Natural killer cell (primary cell): ENCODE measurements around the gene EPHA7. TPM values are rescaled to one million over a fixed set of nuclear protein-coding genes. Genes with fewer than 3 reads are reported as not detected.

Experiments used
- ATAC-seq, 3 donors: fragments of 150-1000 bp in 2 of 3; fragments of 200-7000 bp in 1 of 3; cut with Tn5 transposase; 1 replicate in 1 of 3; 2 replicates in 2 of 3; pipeline ENCODE4 v1.10.0; 2021; ENCODE audit warnings: mild to moderate bottlenecking in 2 of 3, moderate library complexity in 2 of 3
- DNase-seq, 2 donors: peaks; one replicate each; pipeline versions ENCODE4 v3.0.0 to v3.0.0-alpha.2; 2013 to 2021; ENCODE audit warnings: mixed read lengths in 1 of 2
- H3K27ac ChIP-seq: one replicate; pipeline ENCODE4 v1.5.1; 2013; ENCODE audit warnings: mild to moderate bottlenecking, low read length
- H3K27me3 ChIP-seq: one replicate; pipeline ENCODE4 v1.6.1; 2013; ENCODE audit warnings: low read length; ENCODE audit not compliant: control insufficient read depth, insufficient read depth
- H3K36me3 ChIP-seq: one replicate; pipeline ENCODE4 v1.6.1; 2013; ENCODE audit warnings: low read length; ENCODE audit not compliant: control insufficient read depth, insufficient read depth
- H3K4me1 ChIP-seq: one replicate; pipeline ENCODE4 v1.6.1; 2013; ENCODE audit warnings: low read length; ENCODE audit not compliant: control insufficient read depth, insufficient read depth
- H3K4me3 ChIP-seq: one replicate; pipeline ENCODE4 v1.5.1; 2013; ENCODE audit warnings: low read length
- H3K9me3 ChIP-seq: one replicate; pipeline ENCODE4 v1.6.1; 2013; ENCODE audit warnings: low read length; ENCODE audit not compliant: control insufficient read depth, insufficient read depth
- H3K27ac Mint-ChIP-seq, 2 donors: one replicate each; pipeline ENCODE4 v1.8.0; 2022; ENCODE audit warnings: mild to moderate bottlenecking in 2 of 2, mixed read lengths in 2 of 2, moderate library complexity in 1 of 2
- H3K27me3 Mint-ChIP-seq, 2 donors: one replicate each; pipeline ENCODE4 v1.8.0; 2022; ENCODE audit warnings: low read depth in 2 of 2, mixed read lengths in 2 of 2
- H3K36me3 Mint-ChIP-seq: one replicate; pipeline ENCODE4 v1.8.0; 2022; ENCODE audit warnings: mixed read lengths
- H3K4me1 Mint-ChIP-seq, 2 donors: one replicate each; pipeline ENCODE4 v1.8.0; 2022; ENCODE audit warnings: mixed read lengths in 2 of 2
- H3K4me3 Mint-ChIP-seq: one replicate; pipeline ENCODE4 v1.8.0; 2022; ENCODE audit warnings: mild to moderate bottlenecking, moderate library complexity, mixed read lengths
- H3K9me3 Mint-ChIP-seq, 2 donors: one replicate each; pipeline ENCODE4 v1.8.0; 2022; ENCODE audit warnings: mixed read lengths in 2 of 2
- CTCF ChIP-seq: fragments of 200-600 bp; IDR thresholded peaks from one replicate; pipeline ENCODE4 v1.8.0; 2022; ENCODE audit warnings: antibody characterized with exemption
- WGBS: methylation state at CpG from one replicate; pipeline ENCODE4 v1.1.7; 2013; ENCODE audit warnings: missing lambda C conversion rate; ENCODE audit not compliant: insufficient coverage; 5-methylcytosine and 5-hydroxymethylcytosine counted together
- intact Hi-C: fragments of 100-400 bp; cut with micrococcal nuclease; formaldehyde crosslinking; loops from one replicate; pipeline ENCODE4 v1.14.2; 2022
- total RNA-seq, 4 donors: library from RNA; stranded (reverse); fragments of 120-200 nt in 1 of 4; gene quantifications; one replicate each; pipeline versions ENCODE4 v1.2.3 to v1.2.4, GENCODE V29; 2013 to 2022

Gene EPHA7
- total RNA-seq, 3 donors from 2014 or later (not counting 1 experiment from before 2014, with no cell fraction given): not detected

GRCh38 chr6:93418408-93419303 lies 703 bp downstream of the EPHA7 start:
- TF ChIP-seq CTCF: no peak
- Histone ChIP-seq H3K4me3 (peak overlapping the region; percentile 7), H3K4me1 (peaks cover 25% of the 10 kb centered on the region), H3K27me3 (peaks cover 36% of the 10 kb centered on the region), H3K27ac (no peak overlapping the region), H3K9me3 (peaks cover 3% of the 10 kb centered on the region), H3K36me3 (no peaks in the 10 kb centered on the region)
- ATAC-seq: no peak
- DNase-seq: no peak
- Mint-ChIP-seq H3K4me1 (peaks cover 0 to 6% of the 10 kb centered on the region in 2 donors), H3K27me3 (peaks cover 16 to 35% of the 10 kb centered on the region in 2 donors), H3K36me3 (peaks cover 7% of the 10 kb centered on the region), H3K4me3 (peak overlapping the region; percentile 72), H3K27ac (no peak overlapping the region), H3K9me3 (no peaks in the 10 kb centered on the region)
- intact Hi-C loops: no loop called here
- WGBS: 4% methylated on average over 89 of the region's 89 CpGs

GRCh38 chr6:93418033-93418407 lies 1.3 kb downstream of the EPHA7 start:
- H3K9me3 ChIP-seq: peaks cover 3% of the 10 kb centered on the region
- Mint-ChIP-seq H3K4me3 (no peak overlapping the region), H3K4me1 (peaks cover 0 to 6% of the 10 kb centered on the region in 2 donors), H3K27ac (no peak overlapping the region), H3K36me3 (peaks cover 7% of the 10 kb centered on the region), H3K27me3 (peaks cover 16 to 35% of the 10 kb centered on the region in 2 donors), H3K9me3 (no peaks in the 10 kb centered on the region)
- intact Hi-C loops: no loop called here
- DNase-seq: no peak
- peaks cover 25% of the 10 kb centered on the region for H3K4me1 ChIP-seq
- H3K4me3 ChIP-seq: no peak overlapping the region
- 2% methylated on average over 2 of the region's 5 CpGs for WGBS
- H3K36me3 ChIP-seq: no peaks in the 10 kb centered on the region
- no peak overlapping the region for H3K27ac ChIP-seq
- no peak for ATAC-seq
- no peak for TF ChIP-seq CTCF
- peaks cover 36% of the 10 kb centered on the region for H3K27me3 ChIP-seq

- peaks cover 16 to 35% of the 10 kb centered on the region in 2 donors for H3K27me3 Mint-ChIP-seq
- H3K27ac Mint-ChIP-seq: no peak overlapping the region
- Histone ChIP-seq H3K9me3 (peaks cover 3% of the 10 kb centered on the region), H3K4me3 (no peak overlapping the region), H3K27me3 (peaks cover 33% of the 10 kb centered on the region), H3K36me3 (no peaks in the 10 kb centered on the region), H3K27ac (no peak overlapping the region), H3K4me1 (peaks cover 25% of the 10 kb centered on the region)
- TF ChIP-seq CTCF: no peak
- intact Hi-C loops: no loop called here
- ATAC-seq (no peak), DNase-seq (no peak)
- H3K36me3 Mint-ChIP-seq: peaks cover 7% of the 10 kb centered on the region
- whole genome bisulfite sequencing: 4% methylated on average over 26 of the region's 27 CpGs
- no peaks in the 10 kb centered on the region for H3K9me3 Mint-ChIP-seq
- H3K4me3 Mint-ChIP-seq: peak overlapping the region; percentile 21
- peaks cover 0 to 6% of the 10 kb centered on the region in 2 donors for H3K4me1 Mint-ChIP-seq
Measured at GRCh38 chr6:93417421-93418013, 1.8 kb downstream of the EPHA7 start.
